ENCODE measurements around the gene DOK6.

- no peak for TF ChIP-seq POLR2AphosphoS5 (IDR thresholded peaks at IDR 0.05; ENCODE audit: control insufficient read depth, insufficient read depth, low read depth, low read length)
- no peak for TF ChIP-seq PRPF4 (IDR thresholded peaks at IDR 0.05; ENCODE audit: insufficient read depth, low read depth, low read length, poor library complexity, severe bottlenecking)
- no peak for TF ChIP-seq ARID4B (CRISPR knock-in tag; IDR thresholded peaks at IDR 0.05)
These were observed 319.7 kb downstream of the DOK6 start for GRCh38 chr18:69720422-69720821.
